HCT116 (cell line): ENCODE measurements around the gene PRKAR2A. TPM values are rescaled to one million over a fixed set of nuclear protein-coding genes. Genes with fewer than 3 reads are reported as not detected.

Experiments
- ATAC-seq: fragments of 200-7000 bp; cut with Tn5 transposase; 2 replicates; pipeline ENCODE4 v1.9.1; 2020; ENCODE audit warnings: mild to moderate bottlenecking, moderate library complexity
- BruUV-seq: library from RNA; stranded (reverse); fragments of 400-500 nt; replicated peaks from 2 replicates; lab custom pipeline; 2021; lab: Mats Ljungman, UMichigan
- CTCF ChIA-PET: fragments of 300-600 bp; sonication (Branson Sonifier 250); formaldehyde crosslinking; loops from one replicate; lab custom pipeline; 2021; ENCODE audit warnings: antibody characterized with exemption; lab: Charles Lee
- POLR2A ChIA-PET: fragments of 300-600, 350-600 bp; sonication (Branson Sonifier 250); formaldehyde crosslinking; loops from one replicate; lab custom pipeline; 2021; ENCODE audit warnings: antibody characterized with exemption; lab: Charles Lee
- RAD21 ChIA-PET, 2 experiments: fragments of 300-600 bp; sonication (Branson Sonifier 250); formaldehyde crosslinking; loops; one replicate each; lab custom pipeline; 2023; ENCODE audit warnings: low total read pairs in 2 of 2; ENCODE audit not compliant: uncharacterized antibody in 2 of 2, unreplicated experiment in 2 of 2, low non-redundant PET in 1 of 2; lab: Charles Lee
- DNase-seq: peaks from one replicate; pipeline ENCODE4 v3.0.0-alpha.2; 2010; ENCODE audit warnings: low read depth, low spot score
- H2AFZ ChIP-seq: fragments of 200-600 bp; shearing (Covaris generic), sonication (generic); 2 replicates; pipeline ENCODE4 v1.6.1; 2017; ENCODE audit warnings: low read depth, mixed run types, mixed read lengths, antibody characterized with exemption, low read length; ENCODE audit not compliant: poor library complexity, severe bottlenecking
- H3K27ac ChIP-seq: 2 replicates; pipeline ENCODE4 v1.5.1; 2012; ENCODE audit warnings: low read depth, low read length
- H3K27me3 ChIP-seq: fragments of 200-600 bp; sonication (generic); 2 replicates; pipeline ENCODE4 v1.6.1; 2016; ENCODE audit warnings: mixed run types, low read length, mixed read lengths; ENCODE audit not compliant: insufficient read depth
- H3K36me3 ChIP-seq, 2 experiments: fragments of 200-500 bp in 1 of 2; fragments of 200-600 bp in 1 of 2; sonication (Bioruptor generic) in 1 of 2; sonication (generic) in 1 of 2; 2 replicates each; pipeline versions ENCODE4 v1.5.1 to v1.6.1; 2014 to 2016; ENCODE audit warnings: low read length in 2 of 2, inconsistent platforms in 1 of 2, mixed read lengths in 1 of 2, mixed run types in 1 of 2; ENCODE audit not compliant: insufficient read depth in 2 of 2, control insufficient read depth in 1 of 2
- H3K4me1 ChIP-seq, 2 experiments: fragments of 200-600 bp in 1 of 2; sonication (generic) in 1 of 2; 2 replicates each; pipeline versions ENCODE4 v1.5.1 to v1.6.1; 2012 to 2017; ENCODE audit warnings: low read length in 2 of 2, inconsistent platforms in 1 of 2, mild to moderate bottlenecking in 1 of 2, mixed read lengths in 1 of 2, mixed run types in 1 of 2, moderate library complexity in 1 of 2; ENCODE audit not compliant: insufficient read depth in 2 of 2, control insufficient read depth in 1 of 2
- H3K4me2 ChIP-seq: fragments of 200-600 bp; sonication (generic); 2 replicates; pipeline ENCODE4 v1.6.1; 2017; ENCODE audit warnings: mixed run types, low read length, mixed read lengths
- H3K4me3 ChIP-seq, 2 experiments: fragments of 200-600 bp in 1 of 2; sonication (generic) in 1 of 2; replicated peaks in 1 of 2; 2 replicates each; pipeline ENCODE4 v1.5.1; 2011 to 2016; ENCODE audit warnings: low read length in 2 of 2, control low read depth in 1 of 2, low read depth in 1 of 2, mild to moderate bottlenecking in 1 of 2, mixed read lengths in 1 of 2, mixed run types in 1 of 2
- H3K79me2 ChIP-seq: fragments of 200-600 bp; sonication (generic); 2 replicates; pipeline ENCODE4 v1.6.1; 2017; ENCODE audit warnings: mild to moderate bottlenecking, mixed run types, low read length, moderate library complexity, mixed read lengths; ENCODE audit not compliant: insufficient read depth
- H3K9ac ChIP-seq: fragments of 200-600 bp; sonication (generic); 2 replicates; pipeline ENCODE4 v1.6.1; 2016; ENCODE audit warnings: low read length, mixed read lengths
- H3K9me2 ChIP-seq: fragments of 200-600 bp; sonication (generic), shearing (Covaris generic); 2 replicates; pipeline ENCODE4 v1.6.1; 2017; ENCODE audit warnings: mixed run types, mild to moderate bottlenecking, moderate library complexity; ENCODE audit not compliant: insufficient read depth
- H3K9me3 ChIP-seq, 2 experiments: fragments of 200-500 bp in 1 of 2; fragments of 200-600 bp in 1 of 2; sonication (Bioruptor generic) in 1 of 2; sonication (generic) in 1 of 2; 2 replicates each; pipeline ENCODE4 v1.6.1; 2014 to 2017; ENCODE audit warnings: low read length in 2 of 2, mixed read lengths in 2 of 2, inconsistent platforms in 1 of 2, low read depth in 1 of 2, mild to moderate bottlenecking in 1 of 2, mixed run types in 1 of 2, moderate library complexity in 1 of 2; ENCODE audit not compliant: control insufficient read depth in 1 of 2, insufficient read depth in 1 of 2
- H4K20me1 ChIP-seq: fragments of 200-600 bp; sonication (generic), shearing (Covaris generic); 2 replicates; pipeline ENCODE4 v1.6.1; 2017; ENCODE audit warnings: mixed run types, mild to moderate bottlenecking, moderate library complexity; ENCODE audit not compliant: insufficient read depth
- CBX3 ChIP-seq: IDR thresholded peaks from 2 replicates; pipeline ENCODE4 v1.6.1; 2012; ENCODE audit warnings: low read depth
- CEBPB ChIP-seq: IDR thresholded peaks from 2 replicates; pipeline ENCODE4 v1.6.1; 2012; ENCODE audit warnings: low read depth
- EGR1 ChIP-seq: IDR thresholded peaks from 2 replicates; pipeline ENCODE4 v1.6.1; 2012; ENCODE audit warnings: low read depth
- ELF1 ChIP-seq: IDR thresholded peaks from 2 replicates; pipeline ENCODE4 v1.6.1; 2012; ENCODE audit warnings: low read depth, borderline replicate concordance
- EZH2 ChIP-seq: fragments of 200-600 bp; sonication (generic); IDR thresholded peaks from 2 replicates; pipeline ENCODE4 v1.6.1; 2017; ENCODE audit warnings: antibody characterized with exemption, mixed run types
- EZH2phosphoT487 ChIP-seq: fragments of 200-600 bp; IDR thresholded peaks from 2 replicates; pipeline ENCODE4 v1.6.1; 2018; ENCODE audit warnings: antibody characterized with exemption, borderline replicate concordance
- FOSL1 ChIP-seq: IDR thresholded peaks from 2 replicates; pipeline ENCODE4 v1.6.1; 2012; ENCODE audit warnings: low read depth
- MAX ChIP-seq: IDR thresholded peaks from 2 replicates; pipeline ENCODE4 v1.6.1; 2012
- POLR2A ChIP-seq: IDR thresholded peaks from 2 replicates; pipeline ENCODE4 v1.7.0; 2011; ENCODE audit warnings: borderline replicate concordance; ENCODE audit not compliant: insufficient read depth, insufficient read length; ENCODE audit errors: extremely low read depth
- POLR2AphosphoS5 ChIP-seq: IDR thresholded peaks from 2 replicates; pipeline ENCODE4 v1.6.1; 2011; ENCODE audit warnings: mild to moderate bottlenecking, low read depth, low read length, moderate library complexity
- RAD21 ChIP-seq: IDR thresholded peaks from 2 replicates; pipeline ENCODE4 v1.6.1; 2012; ENCODE audit warnings: low read depth, mild to moderate bottlenecking
- SIN3A ChIP-seq: IDR thresholded peaks from 2 replicates; pipeline ENCODE4 v1.6.1; 2012; ENCODE audit warnings: low read depth
- SP1 ChIP-seq: IDR thresholded peaks from 2 replicates; pipeline ENCODE4 v1.6.1; 2012; ENCODE audit warnings: low read depth
- SRF ChIP-seq: IDR thresholded peaks from 2 replicates; pipeline ENCODE4 v1.6.1; 2012; ENCODE audit warnings: low read depth
- TCF7L2 ChIP-seq: IDR thresholded peaks from 2 replicates; pipeline ENCODE4 v1.7.0; 2011; ENCODE audit warnings: borderline replicate concordance, inconsistent platforms; ENCODE audit not compliant: insufficient read depth, insufficient read length; ENCODE audit errors: extremely low read depth
- YY1 ChIP-seq: IDR thresholded peaks from 2 replicates; pipeline ENCODE4 v1.6.1; 2011; ENCODE audit warnings: low read length, low read depth, moderate library complexity, mild to moderate bottlenecking; ENCODE audit not compliant: insufficient replicate concordance; ENCODE audit errors: extremely low read depth
- ZFX ChIP-seq: fragments of 450-650 bp; IDR thresholded peaks from 2 replicates; pipeline ENCODE4 v1.6.1; 2017
- ZNF274 ChIP-seq: fragments of 200-500 bp; sonication (Bioruptor generic); IDR thresholded peaks from 2 replicates; pipeline ENCODE4 v1.6.1; 2014; ENCODE audit warnings: mild to moderate bottlenecking, low read depth, low read length, inconsistent platforms
- intact Hi-C: fragments of 100-400 bp; cut with micrococcal nuclease; formaldehyde crosslinking; loops from 2 replicates; pipeline ENCODE4 v1.10.0; 2022
- total RNA-seq: library from RNA; stranded (reverse); gene quantifications from one replicate; pipeline ENCODE4 v1.2.1, GENCODE V29; 2021; ENCODE audit not compliant: unreplicated experiment
- TF ChIP-seq, protein P1 (sequence below): IDR thresholded peaks from 2 replicates; pipeline ENCODE4 v1.6.1; 2012; ENCODE audit warnings: low read depth
- TF ChIP-seq, protein P2 (sequence below): IDR thresholded peaks from 2 replicates; pipeline ENCODE4 v1.6.1; 2012

PRKAR2A gene
- total RNA-seq, 1 experiment from 2014 or later, result 63.3 TPM

DNA sequence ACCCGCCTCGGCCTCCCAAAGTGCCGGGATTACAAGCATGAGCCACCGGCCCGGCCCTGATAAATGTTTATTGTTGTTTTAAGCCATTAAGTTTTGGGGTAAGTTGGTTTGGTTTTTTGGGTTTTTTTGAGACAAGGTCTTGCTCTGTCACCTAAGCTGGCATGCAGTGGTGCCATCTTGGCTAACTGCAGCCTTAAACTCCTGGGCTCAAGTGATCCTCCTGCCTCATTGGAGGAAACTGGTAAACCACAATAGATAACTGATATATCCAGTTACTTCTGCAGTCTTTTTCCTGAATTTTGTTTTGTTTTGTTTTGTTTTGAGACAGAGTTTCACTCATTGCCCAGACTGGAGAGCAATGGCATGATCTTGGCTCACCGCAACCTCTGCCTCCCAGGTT, 46.8 kb upstream of the PRKAR2A start:
- no peak for ATAC-seq
- Histone ChIP-seq H3K4me2 (no peak overlapping the region), H3K27me3 (no peaks in the 10 kb centered on the region), H3K4me3 (no peak overlapping the region), H3K9me2 (no peaks in the 10 kb centered on the region), H3K36me3 (no peaks in the 10 kb centered on the region)
- ChIA-PET CTCF (no interaction called here), POLR2A (no interaction called here)
- TF ChIP-seq RAD21, result no peak
- TF ChIP-seq, protein P1, sequence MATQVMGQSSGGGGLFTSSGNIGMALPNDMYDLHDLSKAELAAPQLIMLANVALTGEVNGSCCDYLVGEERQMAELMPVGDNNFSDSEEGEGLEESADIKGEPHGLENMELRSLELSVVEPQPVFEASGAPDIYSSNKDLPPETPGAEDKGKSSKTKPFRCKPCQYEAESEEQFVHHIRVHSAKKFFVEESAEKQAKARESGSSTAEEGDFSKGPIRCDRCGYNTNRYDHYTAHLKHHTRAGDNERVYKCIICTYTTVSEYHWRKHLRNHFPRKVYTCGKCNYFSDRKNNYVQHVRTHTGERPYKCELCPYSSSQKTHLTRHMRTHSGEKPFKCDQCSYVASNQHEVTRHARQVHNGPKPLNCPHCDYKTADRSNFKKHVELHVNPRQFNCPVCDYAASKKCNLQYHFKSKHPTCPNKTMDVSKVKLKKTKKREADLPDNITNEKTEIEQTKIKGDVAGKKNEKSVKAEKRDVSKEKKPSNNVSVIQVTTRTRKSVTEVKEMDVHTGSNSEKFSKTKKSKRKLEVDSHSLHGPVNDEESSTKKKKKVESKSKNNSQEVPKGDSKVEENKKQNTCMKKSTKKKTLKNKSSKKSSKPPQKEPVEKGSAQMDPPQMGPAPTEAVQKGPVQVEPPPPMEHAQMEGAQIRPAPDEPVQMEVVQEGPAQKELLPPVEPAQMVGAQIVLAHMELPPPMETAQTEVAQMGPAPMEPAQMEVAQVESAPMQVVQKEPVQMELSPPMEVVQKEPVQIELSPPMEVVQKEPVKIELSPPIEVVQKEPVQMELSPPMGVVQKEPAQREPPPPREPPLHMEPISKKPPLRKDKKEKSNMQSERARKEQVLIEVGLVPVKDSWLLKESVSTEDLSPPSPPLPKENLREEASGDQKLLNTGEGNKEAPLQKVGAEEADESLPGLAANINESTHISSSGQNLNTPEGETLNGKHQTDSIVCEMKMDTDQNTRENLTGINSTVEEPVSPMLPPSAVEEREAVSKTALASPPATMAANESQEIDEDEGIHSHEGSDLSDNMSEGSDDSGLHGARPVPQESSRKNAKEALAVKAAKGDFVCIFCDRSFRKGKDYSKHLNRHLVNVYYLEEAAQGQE, result no peak
- no peak for TF ChIP-seq YY1
- no peak for TF ChIP-seq POLR2AphosphoS5
- no peak for TF ChIP-seq MAX
- TF ChIP-seq SIN3A, result no peak
- no peak for TF ChIP-seq EZH2
- no peak for TF ChIP-seq SRF
- no peak for TF ChIP-seq CEBPB
- TF ChIP-seq ZFX, result no peak
- TF ChIP-seq FOSL1, result no peak
- no peak for TF ChIP-seq TCF7L2
- TF ChIP-seq, protein P2, sequence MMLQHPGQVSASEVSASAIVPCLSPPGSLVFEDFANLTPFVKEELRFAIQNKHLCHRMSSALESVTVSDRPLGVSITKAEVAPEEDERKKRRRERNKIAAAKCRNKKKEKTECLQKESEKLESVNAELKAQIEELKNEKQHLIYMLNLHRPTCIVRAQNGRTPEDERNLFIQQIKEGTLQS, result no peak
- TF ChIP-seq POLR2A, result no peak
- no peak for TF ChIP-seq ELF1
- no peak for TF ChIP-seq SP1
- TF ChIP-seq ZNF274, result no peak
- no peak for TF ChIP-seq CBX3
- TF ChIP-seq EGR1, result no peak
- no peak for TF ChIP-seq EZH2phosphoT487
- TF ChIP-seq, all 23 proteins: peak for 0
- DNase-seq, result no peak
- no TSS peak for BruUV-seq
- intact Hi-C loops, result no loop called here
- RAD21 ChIA-PET, result no interaction called here
- H3K9me3 ChIP-seq, result no peaks in the 10 kb centered on the region
- no peaks in the 10 kb centered on the region for H3K79me2 ChIP-seq
- H3K27ac ChIP-seq, result no peak overlapping the region
- H3K9ac ChIP-seq, result no peak overlapping the region
- H3K4me1 ChIP-seq, result peaks cover 6 to 21% of the 10 kb centered on the region in 2 experiments; a peak in 3 of 4 replicates
- no peak overlapping the region for H2AFZ ChIP-seq
- H4K20me1 ChIP-seq, result no peaks in the 10 kb centered on the region
